GM12864 (cell line): ENCODE measurements around the gene IQSEC1.

ENCODE experiments used
- DNase-seq: peaks from one replicate; pipeline ENCODE4 v3.0.0-alpha.2; 2011; ENCODE audit warnings: low read depth
- H3K4me3 ChIP-seq: 2 replicates; pipeline ENCODE4 v1.5.1; 2011; ENCODE audit warnings: mild to moderate bottlenecking, low read depth, low read length, control low read depth
- TF ChIP-seq, protein P1 (sequence below): IDR thresholded peaks from 2 replicates; pipeline ENCODE4 v1.5.1; 2011; ENCODE audit warnings: low read depth, mild to moderate bottlenecking, moderate library complexity, low read length, control low read depth, inconsistent platforms; ENCODE audit errors: missing control alignments

Gene IQSEC1

DNA sequence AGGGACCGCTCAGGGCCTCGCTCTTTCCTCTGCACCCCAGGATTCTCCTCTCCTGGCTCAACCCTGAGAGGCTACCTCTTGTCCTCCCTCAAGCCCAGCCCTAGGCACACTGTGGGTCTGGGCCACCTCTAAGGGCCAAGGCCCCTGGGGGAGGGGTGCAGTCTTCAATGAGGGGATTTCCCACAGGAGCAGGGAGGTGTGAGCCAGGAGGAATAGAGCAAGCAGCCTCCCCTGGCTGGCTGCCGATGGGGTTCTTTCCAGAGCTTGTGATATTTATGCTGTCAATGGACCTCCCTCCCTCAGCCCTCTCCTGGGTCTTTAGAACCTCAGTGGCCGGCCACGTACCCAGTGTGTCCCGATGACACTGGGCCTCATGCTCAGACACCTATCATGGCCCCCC, 132.4 kb downstream of the IQSEC1 start:
- H3K4me3 ChIP-seq, result no peak overlapping the region
- TF ChIP-seq, protein P1, sequence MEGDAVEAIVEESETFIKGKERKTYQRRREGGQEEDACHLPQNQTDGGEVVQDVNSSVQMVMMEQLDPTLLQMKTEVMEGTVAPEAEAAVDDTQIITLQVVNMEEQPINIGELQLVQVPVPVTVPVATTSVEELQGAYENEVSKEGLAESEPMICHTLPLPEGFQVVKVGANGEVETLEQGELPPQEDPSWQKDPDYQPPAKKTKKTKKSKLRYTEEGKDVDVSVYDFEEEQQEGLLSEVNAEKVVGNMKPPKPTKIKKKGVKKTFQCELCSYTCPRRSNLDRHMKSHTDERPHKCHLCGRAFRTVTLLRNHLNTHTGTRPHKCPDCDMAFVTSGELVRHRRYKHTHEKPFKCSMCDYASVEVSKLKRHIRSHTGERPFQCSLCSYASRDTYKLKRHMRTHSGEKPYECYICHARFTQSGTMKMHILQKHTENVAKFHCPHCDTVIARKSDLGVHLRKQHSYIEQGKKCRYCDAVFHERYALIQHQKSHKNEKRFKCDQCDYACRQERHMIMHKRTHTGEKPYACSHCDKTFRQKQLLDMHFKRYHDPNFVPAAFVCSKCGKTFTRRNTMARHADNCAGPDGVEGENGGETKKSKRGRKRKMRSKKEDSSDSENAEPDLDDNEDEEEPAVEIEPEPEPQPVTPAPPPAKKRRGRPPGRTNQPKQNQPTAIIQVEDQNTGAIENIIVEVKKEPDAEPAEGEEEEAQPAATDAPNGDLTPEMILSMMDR, result no peak
- no peak for DNase-seq

DNA sequence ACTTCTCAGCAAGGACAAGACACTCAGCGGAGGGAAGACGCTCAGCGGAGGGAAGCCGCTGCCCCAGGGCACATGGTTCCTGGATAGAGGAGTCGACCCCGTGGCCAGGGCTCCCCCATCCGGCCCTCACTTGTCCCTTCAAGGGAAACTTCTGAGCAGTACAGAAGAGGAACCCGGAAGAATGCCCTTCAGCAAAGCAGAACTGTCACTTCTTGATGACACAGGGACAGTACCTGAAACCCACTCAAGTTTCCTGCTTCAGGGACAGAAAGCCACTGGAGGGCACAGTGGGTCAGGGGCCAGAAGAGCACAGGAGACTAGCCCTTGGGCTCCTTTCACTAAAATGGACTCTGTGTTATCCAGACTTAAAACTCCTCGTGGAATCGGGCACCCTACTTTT, 134.1 kb downstream of the IQSEC1 start:
- no peak overlapping the region for H3K4me3 ChIP-seq
- DNase-seq, result no peak
- TF ChIP-seq, protein P1, result no peak

- H3K4me3 ChIP-seq, result no peak overlapping the region
- DNase-seq, result no peak
- TF ChIP-seq, protein P1, result no peak
These were observed 134.9 kb downstream of the IQSEC1 start for GRCh38 chr3:12938258-12938711.

DNA sequence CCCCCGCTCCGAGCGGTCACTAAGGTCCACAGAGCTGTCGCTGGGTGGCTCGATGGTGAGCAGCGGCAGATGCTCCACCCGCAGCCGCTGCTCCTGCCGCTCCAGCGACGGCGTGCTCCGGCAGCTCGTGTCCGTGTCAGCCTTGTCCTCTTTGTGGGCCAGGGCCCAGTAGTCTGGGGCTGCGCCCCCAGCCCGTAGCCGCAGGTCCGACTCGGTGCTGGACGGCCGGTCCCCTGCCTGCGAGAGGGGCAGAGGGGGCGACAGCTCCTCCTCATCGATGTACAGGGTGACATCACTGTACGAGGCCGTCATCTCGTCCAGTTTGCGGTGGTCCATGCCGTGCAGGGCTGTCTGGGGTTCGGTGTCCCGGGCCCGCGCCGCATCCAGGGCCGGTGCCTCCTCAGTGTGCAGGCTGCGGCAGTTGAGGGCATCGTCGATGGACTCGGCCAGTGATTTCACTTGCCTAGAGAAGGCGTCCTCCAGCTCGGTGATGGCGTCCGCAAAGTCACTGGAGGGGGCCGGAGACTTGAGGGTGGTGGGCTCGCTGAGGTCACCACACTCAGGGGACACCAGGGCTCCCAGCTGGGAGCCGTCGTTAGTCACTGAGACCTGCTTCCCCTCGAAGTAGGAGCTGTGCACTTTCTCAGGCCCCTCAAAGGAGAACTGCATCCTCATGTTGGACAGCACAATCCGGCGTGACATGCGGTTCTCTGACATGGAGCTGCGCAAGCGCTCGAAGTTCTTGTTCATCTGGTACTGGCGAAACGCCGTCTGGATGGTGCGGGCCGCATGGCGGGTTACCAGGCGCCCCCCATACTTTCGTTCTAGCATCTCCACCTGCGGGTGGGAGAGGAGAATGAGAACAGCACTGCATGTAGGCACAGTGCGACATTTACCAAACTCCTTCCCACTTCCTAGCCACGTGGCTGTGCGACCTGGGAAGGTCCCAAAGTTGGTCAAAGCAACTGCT, 137.1 kb downstream of the IQSEC1 start:
- no peak for DNase-seq
- no peak overlapping the region for H3K4me3 ChIP-seq
- TF ChIP-seq, protein P1, result no peak

DNA sequence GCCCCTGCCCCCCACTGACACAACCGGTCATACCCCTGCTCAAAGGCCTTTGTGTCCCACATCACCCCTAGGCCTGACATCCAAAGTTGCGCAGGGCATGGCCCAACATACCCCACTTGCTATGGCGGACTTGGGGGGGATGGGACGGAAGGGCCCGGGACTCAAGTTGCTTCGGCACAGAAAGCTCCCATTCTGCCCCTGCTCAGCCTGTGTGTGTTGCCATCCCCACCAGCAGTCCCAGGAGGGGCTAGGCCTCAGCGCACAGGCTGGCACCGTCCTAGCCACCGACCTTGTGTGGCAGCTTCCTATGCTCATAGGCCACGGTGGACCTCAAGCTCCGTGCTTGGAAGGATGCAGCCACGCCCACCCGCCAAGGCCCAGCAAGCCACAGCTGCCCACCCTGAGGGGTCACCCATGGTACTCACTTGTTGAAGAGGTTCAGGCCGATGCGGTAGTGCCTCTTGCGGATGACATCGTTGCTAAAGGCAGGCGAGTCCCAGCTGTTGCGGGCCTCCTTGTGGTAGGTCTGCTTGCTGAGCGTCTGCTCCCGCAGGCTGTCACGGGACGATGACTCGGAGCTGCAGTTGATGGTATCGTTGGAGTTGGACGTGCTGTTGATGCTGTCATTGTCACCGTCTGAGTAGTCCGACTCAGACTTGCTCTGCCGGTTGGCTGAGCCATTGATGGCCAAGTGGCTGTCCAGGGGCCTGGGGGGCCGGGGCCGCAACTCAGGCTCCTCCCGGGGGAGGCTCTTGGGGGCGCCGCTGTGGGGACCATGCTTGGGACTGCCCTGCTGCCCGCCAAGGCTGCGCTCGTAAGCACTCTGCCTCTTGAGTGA, 138.0 kb downstream of the IQSEC1 start:
- TF ChIP-seq, protein P1, result no peak
- no peak for DNase-seq
- no peak overlapping the region for H3K4me3 ChIP-seq

GRCh38 chr3:12934431-12934830, 138.8 kb downstream of the IQSEC1 start:
- TF ChIP-seq, protein P1, result no peak
- no peak overlapping the region for H3K4me3 ChIP-seq
- no peak for DNase-seq
